Effector memory CD4-positive, alpha-beta T cell (primary cell): ENCODE measurements around the gene EEF2KMT.

Source experiments
- DNase-seq, 3 donors: peaks; one replicate each; pipeline ENCODE4 v3.0.0-alpha.2; 2020
- H3K27ac ChIP-seq: 2 replicates; pipeline ENCODE4 v1.7.0; 2013; ENCODE audit warnings: mild to moderate bottlenecking, low read length, moderate library complexity; ENCODE audit not compliant: insufficient read depth, poor library complexity, severe bottlenecking
- H3K27me3 ChIP-seq: replicated peaks from 2 replicates; pipeline ENCODE4 v1.7.0; 2013; ENCODE audit warnings: mild to moderate bottlenecking, low read length; ENCODE audit not compliant: insufficient read depth, control insufficient read depth, poor library complexity, severe bottlenecking
- H3K36me3 ChIP-seq: 2 replicates; pipeline ENCODE4 v1.7.0; 2013; ENCODE audit warnings: mild to moderate bottlenecking, low read length, moderate library complexity; ENCODE audit not compliant: control insufficient read depth, insufficient read depth
- H3K4me1 ChIP-seq: 2 replicates; pipeline ENCODE4 v1.7.0; 2013; ENCODE audit warnings: low read length, mild to moderate bottlenecking; ENCODE audit not compliant: control insufficient read depth, insufficient read depth, poor library complexity, severe bottlenecking
- H3K4me3 ChIP-seq: 2 replicates; pipeline ENCODE4 v1.7.0; 2013; ENCODE audit warnings: low read length, low read depth, mild to moderate bottlenecking; ENCODE audit not compliant: insufficient read depth, poor library complexity, severe bottlenecking
- H3K9me3 ChIP-seq: 2 replicates; pipeline ENCODE4 v1.7.0; 2013; ENCODE audit warnings: mild to moderate bottlenecking, low read length, moderate library complexity; ENCODE audit not compliant: control insufficient read depth

EEF2KMT gene

DNA sequence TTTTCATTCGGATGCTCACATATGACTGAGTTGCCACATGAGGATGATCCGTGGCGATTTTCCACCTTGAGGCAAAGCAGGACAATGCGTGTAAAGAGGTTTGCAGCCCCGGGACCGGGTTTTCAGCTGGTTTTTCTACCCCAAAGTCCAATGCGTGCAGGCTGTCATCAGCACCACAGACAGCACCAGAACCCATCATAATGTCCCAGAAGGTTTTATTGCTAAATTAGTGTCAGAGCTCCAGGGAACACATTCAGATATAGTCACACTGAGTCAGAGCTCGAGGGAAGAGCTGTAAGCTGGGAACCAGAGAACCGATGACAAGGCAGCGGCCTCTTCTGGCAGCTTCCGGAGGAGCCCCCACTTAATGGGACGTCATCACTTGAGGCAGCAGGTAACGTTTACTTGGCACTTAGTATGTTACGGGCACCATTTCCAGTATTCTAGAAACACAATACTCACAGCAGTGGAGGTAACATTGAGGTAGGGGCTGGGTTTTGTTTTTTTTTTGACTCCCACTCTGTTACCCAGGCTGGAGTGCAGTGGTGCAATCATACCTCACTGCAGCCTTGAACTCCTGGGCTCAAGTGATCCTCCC is 54.9 kb downstream of the EEF2KMT start:
- DNase-seq = no peak
- Histone ChIP-seq H3K27me3 (no peaks in the 10 kb centered on the region), H3K4me1 (no peaks in the 10 kb centered on the region), H3K4me3 (no peak overlapping the region), H3K9me3 (no peaks in the 10 kb centered on the region), H3K36me3 (no peaks in the 10 kb centered on the region), H3K27ac (no peak overlapping the region)

GRCh38 chr16:5041600-5042133 is 55.9 kb downstream of the EEF2KMT start:
- no peak for DNase-seq
- H3K27ac ChIP-seq = no peak overlapping the region
- no peak overlapping the region for H3K4me3 ChIP-seq
- H3K36me3 ChIP-seq = no peaks in the 10 kb centered on the region
- no peaks in the 10 kb centered on the region for H3K27me3 ChIP-seq
- no peaks in the 10 kb centered on the region for H3K4me1 ChIP-seq
- H3K9me3 ChIP-seq = no peaks in the 10 kb centered on the region

GRCh38 chr16:5040451-5040850 is 57.1 kb downstream of the EEF2KMT start:
- Histone ChIP-seq H3K9me3 (no peaks in the 10 kb centered on the region), H3K4me3 (no peak overlapping the region), H3K27me3 (no peaks in the 10 kb centered on the region), H3K4me1 (no peaks in the 10 kb centered on the region), H3K36me3 (no peaks in the 10 kb centered on the region), H3K27ac (no peak overlapping the region)
- no peak for DNase-seq

DNA sequence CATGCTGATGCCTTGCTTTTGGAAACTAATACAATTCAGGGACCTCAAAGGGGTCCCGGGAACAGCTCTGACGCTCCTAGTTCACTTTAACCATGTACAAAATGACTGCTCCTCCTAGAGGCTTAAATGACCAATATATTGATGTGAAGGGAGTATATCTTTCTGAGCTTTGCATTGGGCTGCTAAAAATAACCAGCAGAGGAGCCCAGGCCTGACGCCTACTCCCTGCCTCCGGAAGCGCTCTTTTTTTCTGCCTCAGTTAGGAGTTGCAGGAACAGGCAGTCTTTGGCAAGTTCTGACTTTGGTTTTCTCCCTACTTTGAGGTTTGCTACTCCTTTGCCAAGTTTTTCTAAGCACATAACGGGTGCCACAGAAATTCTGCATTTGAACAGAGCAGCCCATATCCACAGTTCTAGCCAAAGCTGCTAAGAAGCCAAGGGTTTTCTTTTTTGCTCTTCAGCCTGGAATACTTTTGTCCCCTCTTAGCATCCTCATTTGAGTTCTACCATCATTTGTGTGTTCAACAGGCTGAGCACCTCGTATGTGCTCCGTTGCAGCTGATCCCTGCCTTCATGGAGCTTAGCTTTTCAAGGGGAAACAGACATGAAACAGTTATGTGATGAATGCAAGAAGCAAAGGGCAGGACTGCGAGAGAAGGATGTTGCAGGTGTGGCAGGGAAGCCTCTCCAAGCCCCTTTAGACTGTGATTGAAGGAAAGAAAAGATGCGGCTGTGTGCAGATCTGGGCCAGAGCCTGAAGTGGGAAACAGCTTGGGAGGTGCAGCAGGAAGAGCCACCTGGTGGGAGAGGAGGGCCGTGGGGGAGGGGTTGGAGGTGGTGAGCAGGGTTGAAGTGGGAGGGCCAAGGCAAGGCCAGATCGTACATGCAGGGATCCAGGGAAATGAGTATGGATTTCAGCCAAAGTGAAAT is 61.1 kb downstream of the EEF2KMT start:
- Histone ChIP-seq H3K4me1 (peaks cover 12% of the 10 kb centered on the region), H3K9me3 (no peaks in the 10 kb centered on the region), H3K27ac (no peak overlapping the region), H3K36me3 (peaks cover 4% of the 10 kb centered on the region), H3K27me3 (no peaks in the 10 kb centered on the region), H3K4me3 (no peak overlapping the region)
- DNase-seq = no peak

DNA sequence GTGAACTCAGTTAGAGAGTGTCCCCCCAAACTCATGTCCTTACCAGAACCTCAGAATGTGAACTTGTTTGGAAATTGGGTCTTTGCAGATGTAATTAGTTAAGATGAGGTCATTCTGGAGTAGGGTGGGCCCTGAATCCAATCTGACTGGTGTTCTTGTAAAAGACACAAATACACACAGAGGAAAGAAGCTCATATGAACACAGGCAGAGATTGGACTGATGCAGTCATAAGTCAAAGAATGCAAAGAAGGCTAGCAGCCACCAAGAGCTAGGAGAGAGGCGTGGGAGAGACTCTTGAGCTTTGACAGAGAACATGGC is 61.7 kb downstream of the EEF2KMT start:
- H3K4me1 ChIP-seq = peaks cover 12% of the 10 kb centered on the region
- peaks cover 4% of the 10 kb centered on the region for H3K36me3 ChIP-seq
- no peak for DNase-seq
- H3K4me3 ChIP-seq = no peak overlapping the region
- no peak overlapping the region for H3K27ac ChIP-seq
- H3K9me3 ChIP-seq = no peaks in the 10 kb centered on the region
- no peaks in the 10 kb centered on the region for H3K27me3 ChIP-seq
